Spleen (tissue), 11 donors: ENCODE results near the gene RGL1. TPM values are rescaled to one million over a fixed set of nuclear protein-coding genes. Genes with fewer than 3 reads are reported as not detected.

Experiments used
- DNase-seq: peaks from one replicate; pipeline ENCODE4 v3.0.0-alpha.2; 2020
- H3K27ac ChIP-seq, 8 donors: fragments of 200-600 bp; sonication (generic) in 7 of 8; 1 replicate in 4 of 8; 2 replicates in 4 of 8; pipeline versions ENCODE4 v1.5.0 to v1.8.0; 2016 to 2021; ENCODE audit warnings: inconsistent platforms in 4 of 8, mild to moderate bottlenecking in 4 of 8, moderate library complexity in 1 of 8
- H3K27me3 ChIP-seq, 7 donors: fragments of 200-600 bp; sonication (generic) in 6 of 7; replicated peaks in 1 of 7; 1 replicate in 4 of 7; 2 replicates in 3 of 7; pipeline versions ENCODE4 v1.5.0 to v1.8.0; 2016 to 2021; ENCODE audit warnings: inconsistent platforms in 3 of 7, mild to moderate bottlenecking in 1 of 7
- H3K36me3 ChIP-seq, 6 donors: fragments of 200-600 bp; sonication (generic) in 5 of 6; 1 replicate in 4 of 6; 2 replicates in 2 of 6; pipeline versions ENCODE4 v1.5.0 to v1.8.0; 2016 to 2021; ENCODE audit warnings: inconsistent platforms in 2 of 6
- H3K4me1 ChIP-seq, 6 donors: fragments of 200-600 bp; sonication (generic) in 5 of 6; 1 replicate in 3 of 6; 2 replicates in 3 of 6; pipeline versions ENCODE4 v1.5.0 to v1.8.0; 2016 to 2021; ENCODE audit warnings: inconsistent platforms in 3 of 6
- H3K4me3 ChIP-seq, 8 donors: fragments of 200-600 bp; sonication (generic) in 7 of 8; 1 replicate in 4 of 8; 2 replicates in 4 of 8; pipeline versions ENCODE4 v1.5.0 to v1.8.0; 2016 to 2021; ENCODE audit warnings: inconsistent platforms in 4 of 8, mild to moderate bottlenecking in 4 of 8, moderate library complexity in 2 of 8
- H3K9me3 ChIP-seq, 8 donors: fragments of 200-600 bp; sonication (generic) in 7 of 8; 1 replicate in 4 of 8; 2 replicates in 4 of 8; pipeline versions ENCODE4 v1.5.0 to v1.8.0; 2016 to 2021; ENCODE audit warnings: inconsistent platforms in 4 of 8
- CTCF ChIP-seq, 11 experiments: fragments of 200-600 bp in 7 of 11; fragments of 450-650 bp in 4 of 11; sonication (generic) in 4 of 11; IDR thresholded peaks in 8 of 11; conservative IDR thresholded peaks in 3 of 11; 1 replicate in 7 of 11; 2 replicates in 4 of 11; pipeline versions ENCODE4 v1.4.0 to v1.8.0; 2016 to 2021; ENCODE audit warnings: antibody characterized with exemption in 11 of 11, inconsistent platforms in 4 of 11, mild to moderate bottlenecking in 1 of 11
- POLR2A ChIP-seq, 3 donors: fragments of 450-650 bp; IDR thresholded peaks; one replicate each; pipeline ENCODE4 v1.5.1; 2017; ENCODE audit warnings: antibody characterized with exemption in 3 of 3, mild to moderate bottlenecking in 1 of 3
- POLR2AphosphoS5 ChIP-seq, 3 donors: sonication (generic); formaldehyde crosslinking; IDR thresholded peaks; one replicate each; pipeline ENCODE4 v1.5.1; 2017; ENCODE audit warnings: antibody characterized with exemption in 3 of 3
- WGBS, 5 donors: extraction: QIAGEN DNeasy Blood & Tissue Kit in 3 of 5; methylation state at CpG; one replicate each; pipeline versions ENCODE4 v1.1.5 to v1.1.7; 2013 to 2018; 5-methylcytosine and 5-hydroxymethylcytosine counted together
- intact Hi-C: fragments of 100-400 bp; cut with DNase I; formaldehyde crosslinking; loops from one replicate; pipeline ENCODE4 v1.15.0; 2023; ENCODE audit warnings: low total_unique reads
- polyA plus RNA-seq, 3 donors: library from polyadenylated mRNA; stranded (reverse); fragments of 200-250 nt; gene quantifications; one replicate each; pipeline ENCODE4 v1.2.1, GENCODE V29; 2013
- total RNA-seq, 7 donors: library from RNA; depleted of rRNA in 3 of 7; stranded (reverse); fragments of >200 nt in 3 of 7; fragmentation: NEBNext Ultra II Directional in 4 of 7; extraction: Animal tissue kit (Norgen Biotek cat#: 25700) in 4 of 7; gene quantifications; one replicate each; pipeline versions ENCODE4 v1.1.0 to v1.2.1, GENCODE V29; 2016 to 2021
- donor health status: healthy with polysubstance abuse.
- donor health status: DM: no; HTN: no; CAD: no; lungs with moderate emphysema.
- donor health status: DM: no; HTN: no; CAD: no.
- donor health status: Bipolar disorder and iron deficiency.
- donor health status: healthy.
- donor health status: DM: no; HTN: no; CAD: no.
- donor health status: DM: yes; HTN: yes; CAD: no.

Gene RGL1
- total and polyA plus RNA-seq, 10 donors: 14.3 to 126 (median 71.4) TPM

GRCh38 chr1:183787704-183788103 lies 17.2 kb upstream of the RGL1 start:
- DNase-seq: no peak
- WGBS, 5 donors: 43 to 67% (median 58%) methylated on average over 2 of the region's 2 CpGs
- no peak for TF ChIP-seq CTCF (IDR thresholded peaks at IDR 0.05 in 8 of 11, conservative IDR thresholded peaks at IDR 0.05 in 3 of 11)
- TF ChIP-seq POLR2A (IDR thresholded peaks at IDR 0.05): no peak
- no peak for TF ChIP-seq POLR2AphosphoS5 (IDR thresholded peaks at IDR 0.05)
- peaks cover 0 to 3% (median 0%) of the 10 kb centered on the region in 6 donors for H3K4me1 ChIP-seq
- H3K27ac ChIP-seq: no peak overlapping the region
- no peaks in the 10 kb centered on the region for H3K36me3 ChIP-seq
- no peaks in the 10 kb centered on the region for H3K27me3 ChIP-seq
- intact Hi-C loops: no loop called here
- no peak overlapping the region for H3K4me3 ChIP-seq
- H3K9me3 ChIP-seq: peaks cover 0 to under 1% (median 0%) of the 10 kb centered on the region in 8 donors

- intact Hi-C loops: no loop called here
- H3K9me3 ChIP-seq: peaks cover 0 to 4% (median 0%) of the 10 kb centered on the region in 8 donors
- DNase-seq: no peak
- peaks cover 0 to 3% (median 0%) of the 10 kb centered on the region in 6 donors for H3K4me1 ChIP-seq
- no peak overlapping the region for H3K4me3 ChIP-seq
- H3K27ac ChIP-seq: peak overlapping the region in 1 of 8 donors; percentile 11
- no peaks in the 10 kb centered on the region for H3K27me3 ChIP-seq
- TF ChIP-seq CTCF (IDR thresholded peaks at IDR 0.05 in 8 of 11, conservative IDR thresholded peaks at IDR 0.05 in 3 of 11) (no peak), POLR2A (IDR thresholded peaks at IDR 0.05) (no peak), POLR2AphosphoS5 (IDR thresholded peaks at IDR 0.05) (no peak)
- H3K36me3 ChIP-seq: no peaks in the 10 kb centered on the region
These were observed 13.6 kb upstream of the RGL1 start for GRCh38 chr1:183791319-183791718.

- 47 to 68% (median 57%) methylated on average over 2 of the region's 2 CpGs for WGBS, 5 donors
- Histone ChIP-seq H3K4me3 (no peak overlapping the region), H3K27ac (no peak overlapping the region), H3K36me3 (no peaks in the 10 kb centered on the region), H3K4me1 (peaks cover 0 to 3% (median 0%) of the 10 kb centered on the region in 6 donors), H3K9me3 (peaks cover 0 to 4% (median 0%) of the 10 kb centered on the region in 8 donors), H3K27me3 (no peaks in the 10 kb centered on the region)
- DNase-seq: no peak
- TF ChIP-seq POLR2AphosphoS5 (IDR thresholded peaks at IDR 0.05): no peak
- no peak for TF ChIP-seq POLR2A (IDR thresholded peaks at IDR 0.05)
- no peak for TF ChIP-seq CTCF (IDR thresholded peaks at IDR 0.05 in 8 of 11, conservative IDR thresholded peaks at IDR 0.05 in 3 of 11)
- intact Hi-C loops: no loop called here
These were observed 12.6 kb upstream of the RGL1 start for GRCh38 chr1:183792300-183792699.

- H3K27ac ChIP-seq: no peak overlapping the region
- no peak for DNase-seq
- H3K36me3 ChIP-seq: no peaks in the 10 kb centered on the region
- no peaks in the 10 kb centered on the region for H3K27me3 ChIP-seq
- intact Hi-C loops: no loop called here
- TF ChIP-seq CTCF (IDR thresholded peaks at IDR 0.05 in 8 of 11, conservative IDR thresholded peaks at IDR 0.05 in 3 of 11) (no peak), POLR2AphosphoS5 (IDR thresholded peaks at IDR 0.05) (no peak), POLR2A (IDR thresholded peaks at IDR 0.05) (no peak)
- no peak overlapping the region for H3K4me3 ChIP-seq
- H3K4me1 ChIP-seq: peaks cover 0 to 3% (median 0%) of the 10 kb centered on the region in 6 donors
- 66 to 88% (median 84%) methylated on average over 1 of the region's 1 CpG for WGBS, 5 donors
- peaks cover 0 to 4% (median 0%) of the 10 kb centered on the region in 8 donors for H3K9me3 ChIP-seq
These were observed 10.8 kb upstream of the RGL1 start for GRCh38 chr1:183794088-183794487.
